ENCODE results near the gene GAGE12F. TPM values are rescaled to one million over a fixed set of nuclear protein-coding genes. Genes with fewer than 3 reads are reported as not detected.
"Not testable (repeated sequence)": the region's sequence is repeated elsewhere in the genome, so short reads cannot be mapped to it uniquely, and the experiment has no call there.

The GAGE12F gene
- total RNA-seq (not detected), polyA plus RNA-seq (ENCODE audit: insufficient read length in 2 of 2) (not detected)
- long read RNA-seq, donor 1 = 0 reads
- long read RNA-seq, donor 2 = 0 reads
- long read RNA-seq, donor 3 = 0 reads
- long read RNA-seq, donor 4 = 0 reads

GRCh38 chrX:49560542-49560941 is at the start of gene GAGE12F:
TSS of gene GAGE12F (plus strand) at chrX:49560842. CDS start at chrX:49561997, 1,155 bp downstream.
- not testable (repeated sequence) for DNase-seq (ENCODE audit: low read depth in 4 of 6, low spot score in 6 of 6); H3K4me1 ChIP-seq (ENCODE audit: control insufficient read depth, insufficient read depth, low read length); H3K27me3 ChIP-seq (ENCODE audit: control insufficient read depth, insufficient read depth, low read length); H3K27ac ChIP-seq (ENCODE audit: low read depth, low read length); H3K36me3 ChIP-seq (ENCODE audit: control insufficient read depth, insufficient read depth, low read length); H3K9me3 ChIP-seq (ENCODE audit: control insufficient read depth, insufficient read depth, low read length); H3K4me3 ChIP-seq (ENCODE audit: low read depth, low read length)
- no CpG with 5 or more reads among the region's 16 CpGs for WGBS (ENCODE audit: insufficient coverage)

DNA sequence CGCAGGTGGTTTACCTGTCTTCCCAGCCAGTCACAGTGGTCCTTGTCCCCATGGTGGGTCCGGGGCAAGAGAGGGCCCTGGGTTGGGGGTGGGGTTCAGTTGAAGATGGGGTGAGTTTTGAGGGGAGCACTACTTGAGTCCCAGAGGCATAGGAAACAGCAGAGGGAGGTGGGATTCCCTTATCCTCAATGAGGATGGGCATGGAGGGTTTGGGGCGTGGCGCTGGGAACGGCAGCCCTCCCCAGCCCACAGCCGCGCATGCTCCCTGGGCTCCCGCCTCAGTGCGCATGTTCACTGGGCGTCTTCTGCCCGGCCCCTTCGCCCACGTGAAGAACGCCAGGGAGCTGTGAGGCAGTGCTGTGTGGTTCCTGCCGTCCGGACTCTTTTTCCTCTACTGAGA is 28.8 kb upstream of the GAGE12F start, which contains the start of gene GAGE12C:
Gene GAGE12C, plus strand, starts transcription at position 301 of the 400 bp plus-strand sequence. CDS start 1,155 bp downstream, outside the sequence.
- not testable (repeated sequence) for H3K4me3 ChIP-seq (ENCODE audit: low read depth, low read length); H3K4me1 ChIP-seq (ENCODE audit: control insufficient read depth, insufficient read depth, low read length); H3K36me3 ChIP-seq (ENCODE audit: control insufficient read depth, insufficient read depth, low read length); H3K9me3 ChIP-seq (ENCODE audit: control insufficient read depth, insufficient read depth, low read length); H3K27ac ChIP-seq (ENCODE audit: low read depth, low read length); DNase-seq (ENCODE audit: low read depth in 4 of 6, low spot score in 6 of 6); H3K27me3 ChIP-seq (ENCODE audit: control insufficient read depth, insufficient read depth, low read length)
- WGBS (ENCODE audit: insufficient coverage) = no CpG with 5 or more reads among the region's 16 CpGs

DNA sequence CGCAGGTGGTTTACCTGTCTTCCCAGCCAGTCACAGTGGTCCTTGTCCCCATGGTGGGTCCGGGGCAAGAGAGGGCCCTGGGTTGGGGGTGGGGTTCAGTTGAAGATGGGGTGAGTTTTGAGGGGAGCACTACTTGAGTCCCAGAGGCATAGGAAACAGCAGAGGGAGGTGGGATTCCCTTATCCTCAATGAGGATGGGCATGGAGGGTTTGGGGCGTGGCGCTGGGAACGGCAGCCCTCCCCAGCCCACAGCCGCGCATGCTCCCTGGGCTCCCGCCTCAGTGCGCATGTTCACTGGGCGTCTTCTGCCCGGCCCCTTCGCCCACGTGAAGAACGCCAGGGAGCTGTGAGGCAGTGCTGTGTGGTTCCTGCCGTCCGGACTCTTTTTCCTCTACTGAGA is 19.2 kb upstream of the GAGE12F start, which contains the start of gene GAGE12D:
Gene GAGE12D, plus strand, starts transcription at position 301 of the 400 bp plus-strand sequence. CDS start 1,155 bp downstream, outside the sequence.
- not testable (repeated sequence) for H3K4me3 ChIP-seq (ENCODE audit: low read depth, low read length); H3K27me3 ChIP-seq (ENCODE audit: control insufficient read depth, insufficient read depth, low read length); H3K36me3 ChIP-seq (ENCODE audit: control insufficient read depth, insufficient read depth, low read length); H3K27ac ChIP-seq (ENCODE audit: low read depth, low read length); H3K4me1 ChIP-seq (ENCODE audit: control insufficient read depth, insufficient read depth, low read length); DNase-seq (ENCODE audit: low read depth in 4 of 6, low spot score in 6 of 6); H3K9me3 ChIP-seq (ENCODE audit: control insufficient read depth, insufficient read depth, low read length)
- WGBS (ENCODE audit: insufficient coverage) = no CpG with 5 or more reads among the region's 16 CpGs

- H3K4me1 ChIP-seq (ENCODE audit: control insufficient read depth, insufficient read depth, low read length); H3K4me3 ChIP-seq (ENCODE audit: low read depth, low read length); H3K9me3 ChIP-seq (ENCODE audit: control insufficient read depth, insufficient read depth, low read length); H3K27ac ChIP-seq (ENCODE audit: low read depth, low read length); H3K27me3 ChIP-seq (ENCODE audit: control insufficient read depth, insufficient read depth, low read length); DNase-seq (ENCODE audit: low read depth in 4 of 6, low spot score in 6 of 6); H3K36me3 ChIP-seq (ENCODE audit: control insufficient read depth, insufficient read depth, low read length): not testable (repeated sequence)
- no CpG with 5 or more reads among the region's 16 CpGs for WGBS (ENCODE audit: insufficient coverage)
Observed at GRCh38 chrX:49550989-49551388, 9.7 kb upstream of the GAGE12F start, which contains the start of gene GAGE12E. TSS of gene GAGE12E (plus strand) at chrX:49551289. CDS start at chrX:49552444, 1,155 bp downstream.

DNA sequence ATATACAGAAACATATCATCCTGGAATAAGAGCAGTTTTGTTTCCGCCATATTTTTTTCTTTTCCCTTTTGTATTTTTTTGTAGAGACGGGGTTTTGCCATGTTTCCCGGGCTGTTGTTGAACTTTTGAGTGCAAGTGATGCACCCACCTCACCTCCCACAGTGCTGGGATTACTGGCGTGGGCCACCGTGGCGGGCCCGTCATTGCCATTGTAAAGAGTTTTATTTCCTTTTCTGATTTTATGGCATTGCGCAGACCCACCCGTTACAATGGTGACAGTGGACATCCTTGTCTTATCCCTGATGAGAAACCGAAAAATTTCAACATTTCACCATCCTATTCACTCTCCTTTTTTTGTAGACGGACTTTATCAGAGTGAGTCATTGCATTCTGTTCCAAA is 8.1 kb downstream of the GAGE12F start:
- not testable (repeated sequence) for DNase-seq (ENCODE audit: low read depth in 4 of 6, low spot score in 6 of 6); H3K9me3 ChIP-seq (ENCODE audit: control insufficient read depth, insufficient read depth, low read length); H3K27ac ChIP-seq (ENCODE audit: low read depth, low read length); H3K4me1 ChIP-seq (ENCODE audit: control insufficient read depth, insufficient read depth, low read length); H3K4me3 ChIP-seq (ENCODE audit: low read depth, low read length); H3K27me3 ChIP-seq (ENCODE audit: control insufficient read depth, insufficient read depth, low read length); H3K36me3 ChIP-seq (ENCODE audit: control insufficient read depth, insufficient read depth, low read length)
- no CpG with 5 or more reads among the region's 11 CpGs for WGBS (ENCODE audit: insufficient coverage)

GRCh38 chrX:49569152-49569551 is 8.5 kb downstream of the GAGE12F start:
- DNase-seq (ENCODE audit: low read depth in 4 of 6, low spot score in 6 of 6); H3K36me3 ChIP-seq (ENCODE audit: control insufficient read depth, insufficient read depth, low read length); H3K27ac ChIP-seq (ENCODE audit: low read depth, low read length); H3K9me3 ChIP-seq (ENCODE audit: control insufficient read depth, insufficient read depth, low read length); H3K4me1 ChIP-seq (ENCODE audit: control insufficient read depth, insufficient read depth, low read length); H3K27me3 ChIP-seq (ENCODE audit: control insufficient read depth, insufficient read depth, low read length); H3K4me3 ChIP-seq (ENCODE audit: low read depth, low read length): not testable (repeated sequence)
- WGBS (ENCODE audit: insufficient coverage) = no CpG with 5 or more reads among the region's 13 CpGs

- not testable (repeated sequence) for DNase-seq (ENCODE audit: low read depth in 4 of 6, low spot score in 6 of 6); H3K36me3 ChIP-seq (ENCODE audit: control insufficient read depth, insufficient read depth, low read length); H3K27me3 ChIP-seq (ENCODE audit: control insufficient read depth, insufficient read depth, low read length); H3K4me1 ChIP-seq (ENCODE audit: control insufficient read depth, insufficient read depth, low read length); H3K4me3 ChIP-seq (ENCODE audit: low read depth, low read length); H3K27ac ChIP-seq (ENCODE audit: low read depth, low read length); H3K9me3 ChIP-seq (ENCODE audit: control insufficient read depth, insufficient read depth, low read length)
- WGBS (ENCODE audit: insufficient coverage) = no CpG with 5 or more reads among the region's 16 CpGs
Observed at GRCh38 chrX:49570100-49570499, 9.5 kb downstream of the GAGE12F start, which contains the start of gene GAGE12G. TSS of gene GAGE12G (plus strand) at chrX:49570400. CDS start at chrX:49571555, 1,155 bp downstream.

GRCh38 chrX:49579649-49580048 is 19.0 kb downstream of the GAGE12F start, which contains the start of gene GAGE12H:
TSS of gene GAGE12H (plus strand) at chrX:49579949. CDS start at chrX:49581104, 1,155 bp downstream.
- not testable (repeated sequence) for DNase-seq (ENCODE audit: low read depth in 4 of 6, low spot score in 6 of 6); H3K9me3 ChIP-seq (ENCODE audit: control insufficient read depth, insufficient read depth, low read length); H3K4me1 ChIP-seq (ENCODE audit: control insufficient read depth, insufficient read depth, low read length); H3K36me3 ChIP-seq (ENCODE audit: control insufficient read depth, insufficient read depth, low read length); H3K27me3 ChIP-seq (ENCODE audit: control insufficient read depth, insufficient read depth, low read length); H3K27ac ChIP-seq (ENCODE audit: low read depth, low read length); H3K4me3 ChIP-seq (ENCODE audit: low read depth, low read length)
- WGBS (ENCODE audit: insufficient coverage) = no CpG with 5 or more reads among the region's 16 CpGs

DNA sequence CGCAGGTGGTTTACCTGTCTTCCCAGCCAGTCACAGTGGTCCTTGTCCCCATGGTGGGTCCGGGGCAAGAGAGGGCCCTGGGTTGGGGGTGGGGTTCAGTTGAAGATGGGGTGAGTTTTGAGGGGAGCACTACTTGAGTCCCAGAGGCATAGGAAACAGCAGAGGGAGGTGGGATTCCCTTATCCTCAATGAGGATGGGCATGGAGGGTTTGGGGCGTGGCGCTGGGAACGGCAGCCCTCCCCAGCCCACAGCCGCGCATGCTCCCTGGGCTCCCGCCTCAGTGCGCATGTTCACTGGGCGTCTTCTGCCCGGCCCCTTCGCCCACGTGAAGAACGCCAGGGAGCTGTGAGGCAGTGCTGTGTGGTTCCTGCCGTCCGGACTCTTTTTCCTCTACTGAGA is 28.6 kb downstream of the GAGE12F start, which contains the start of gene GAGE2A:
Gene GAGE2A, plus strand, starts transcription at position 301 of the 400 bp plus-strand sequence. CDS start 1,155 bp downstream, outside the sequence.
- WGBS (ENCODE audit: insufficient coverage) = no CpG with 5 or more reads among the region's 16 CpGs
- not testable (repeated sequence) for H3K9me3 ChIP-seq (ENCODE audit: control insufficient read depth, insufficient read depth, low read length); DNase-seq (ENCODE audit: low read depth in 4 of 6, low spot score in 6 of 6); H3K4me1 ChIP-seq (ENCODE audit: control insufficient read depth, insufficient read depth, low read length); H3K27ac ChIP-seq (ENCODE audit: low read depth, low read length); H3K36me3 ChIP-seq (ENCODE audit: control insufficient read depth, insufficient read depth, low read length); H3K4me3 ChIP-seq (ENCODE audit: low read depth, low read length); H3K27me3 ChIP-seq (ENCODE audit: control insufficient read depth, insufficient read depth, low read length)

Data from spinal cord (tissue), 10 donors.